Kidney glomerular epithelial cell (primary cell): ENCODE results near the gene ABHD12B.
A peak's percentile ranks its signal among the peaks of the same experiment; 100 is the strongest.
"Not testable (repeated sequence)": the region's sequence is repeated elsewhere in the genome, so short reads cannot be mapped to it uniquely, and the experiment has no call there.

Experiments
- DNase-seq: peaks from one replicate; lab custom pipeline; 2025; lab: John Stamatoyannopoulos, UW

ABHD12B gene

GRCh38 chr14:50896421-50896820 is 24.6 kb downstream of the ABHD12B start:
- not testable (repeated sequence) for DNase-seq

- DNase-seq = not testable (repeated sequence)
Observed at GRCh38 chr14:50897005-50897404, 25.2 kb downstream of the ABHD12B start.

- no peak for DNase-seq
Observed at GRCh38 chr14:50897658-50898175, 25.9 kb downstream of the ABHD12B start.

- DNase-seq = no peak
Observed at GRCh38 chr14:50901361-50901760, 29.5 kb downstream of the ABHD12B start.

- no peak for DNase-seq
Observed at GRCh38 chr14:50904719-50905118, 32.9 kb downstream of the ABHD12B start.

- no peak for DNase-seq
Observed at GRCh38 chr14:50906326-50907065, 34.6 kb downstream of the ABHD12B start.

GRCh38 chr14:50910495-50911420 is 38.9 kb downstream of the ABHD12B start:
- no peak for DNase-seq

GRCh38 chr14:50917449-50917848 is 45.6 kb downstream of the ABHD12B start:
- no peak for DNase-seq

- DNase-seq = not testable (repeated sequence)
Observed at GRCh38 chr14:50919524-50919923, 47.7 kb downstream of the ABHD12B start.

GRCh38 chr14:50920482-50921230 is 48.8 kb downstream of the ABHD12B start:
- DNase-seq = peak; percentile 96

- DNase-seq = no peak
Observed at GRCh38 chr14:50922803-50923202, 51.0 kb downstream of the ABHD12B start.

GRCh38 chr14:50924236-50924635 is 52.4 kb downstream of the ABHD12B start:
- DNase-seq = no peak

- no peak for DNase-seq
Observed at GRCh38 chr14:50924843-50925242, 53.0 kb downstream of the ABHD12B start.

GRCh38 chr14:50926851-50927386 is 55.1 kb downstream of the ABHD12B start:
- DNase-seq = no peak

- DNase-seq = peak; percentile 19
Observed at GRCh38 chr14:50928002-50928635, 56.3 kb downstream of the ABHD12B start.

- DNase-seq = no peak
Observed at GRCh38 chr14:50929506-50929905, 57.7 kb downstream of the ABHD12B start.

GRCh38 chr14:50931559-50931958 is 59.7 kb downstream of the ABHD12B start:
- DNase-seq = no peak

GRCh38 chr14:50932156-50932555 is 60.3 kb downstream of the ABHD12B start:
- no peak for DNase-seq

- DNase-seq = peak; percentile 79
Observed at GRCh38 chr14:50932592-50933495, 61.0 kb downstream of the ABHD12B start.
